Karpas-422 (cell line): Measurements from ENCODE around the gene PALD1. TPM values are rescaled to one million over a fixed set of nuclear protein-coding genes. Genes with fewer than 3 reads are reported as not detected.

Source experiments
- DNase-seq: peaks from one replicate; pipeline ENCODE4 v3.0.0-alpha.2; 2015
- H2AFZ ChIP-seq: fragments of 200-600 bp; sonication (generic); 2 replicates; pipeline ENCODE4 v1.6.1; 2014; ENCODE audit warnings: antibody characterized with exemption, low read length, mixed read lengths
- H3K27ac ChIP-seq: fragments of 200-600 bp; sonication (generic); 2 replicates; pipeline ENCODE4 v1.5.1; 2014; ENCODE audit warnings: mild to moderate bottlenecking, low read length, moderate library complexity
- H3K27me3 ChIP-seq: fragments of 200-600 bp; sonication (generic); 2 replicates; pipeline ENCODE4 v1.6.1; 2014; ENCODE audit warnings: low read length, mixed read lengths
- H3K36me3 ChIP-seq: fragments of 200-600 bp; sonication (generic); 2 replicates; pipeline ENCODE4 v1.6.1; 2014; ENCODE audit warnings: low read length, mixed read lengths; ENCODE audit not compliant: insufficient read depth
- H3K4me1 ChIP-seq: fragments of 200-600 bp; sonication (generic); 2 replicates; pipeline ENCODE4 v1.6.1; 2014; ENCODE audit warnings: mild to moderate bottlenecking, low read length, mixed read lengths
- H3K4me2 ChIP-seq: fragments of 200-600 bp; sonication (generic); 2 replicates; pipeline ENCODE4 v1.6.1; 2014; ENCODE audit warnings: low read length, low read depth, mild to moderate bottlenecking; ENCODE audit not compliant: poor library complexity, severe bottlenecking
- H3K4me3 ChIP-seq: fragments of 200-600 bp; sonication (generic); 2 replicates; pipeline ENCODE4 v1.5.1; 2014; ENCODE audit warnings: mild to moderate bottlenecking, antibody characterized with exemption, low read length, mixed read lengths
- H3K79me2 ChIP-seq: fragments of 200-600 bp; sonication (generic); 2 replicates; pipeline ENCODE4 v1.6.1; 2014; ENCODE audit warnings: mild to moderate bottlenecking, low read length, mixed read lengths
- H3K9ac ChIP-seq: fragments of 200-600 bp; sonication (generic); 2 replicates; pipeline ENCODE4 v1.6.0; 2014; ENCODE audit warnings: low read length
- H3K9me2 ChIP-seq: fragments of 200-600 bp; sonication (generic), shearing (Covaris generic); replicated peaks from 2 replicates; pipeline ENCODE4 v1.6.0; 2014; ENCODE audit warnings: mild to moderate bottlenecking, low read length, moderate library complexity; ENCODE audit not compliant: insufficient read depth
- H3K9me3 ChIP-seq: fragments of 300-700, 200-600 bp; sonication (generic); 2 replicates; pipeline ENCODE4 v1.6.1; 2014; ENCODE audit warnings: low read length, mixed read lengths
- H4K20me1 ChIP-seq: fragments of 200-600 bp; sonication (generic); 2 replicates; pipeline ENCODE4 v1.6.1; 2014; ENCODE audit warnings: mild to moderate bottlenecking, antibody characterized with exemption, low read length, low read depth; ENCODE audit not compliant: insufficient read depth
- total RNA-seq: library from RNA; depleted of rRNA; stranded (reverse); fragments of >200 nt; shearing (Covaris generic); gene quantifications from 2 replicates; pipeline ENCODE4 v1.2.3, GENCODE V29; 2014; ENCODE audit warnings: low replicate concordance

PALD1 gene
- total RNA-seq, 1 experiment from 2014 or later, result 54.7 TPM

GRCh38 chr10:70568781-70569495, 90.4 kb downstream of the PALD1 start:
- Histone ChIP-seq H3K79me2 (no peaks in the 10 kb centered on the region), H3K27ac (no peak overlapping the region), H3K9ac (no peak overlapping the region), H3K9me3 (no peaks in the 10 kb centered on the region), H3K27me3 (no peaks in the 10 kb centered on the region), H3K4me2 (no peak overlapping the region), H3K4me3 (no peak overlapping the region), H4K20me1 (peaks cover 15% of the 10 kb centered on the region; the same call in 1 of the 2 replicates), H2AFZ (no peak overlapping the region), H3K9me2 (no peaks in the 10 kb centered on the region), H3K36me3 (peaks cover 8% of the 10 kb centered on the region; the same call in 1 of the 2 replicates), H3K4me1 (no peaks in the 10 kb centered on the region)
- no peak for DNase-seq

GRCh38 chr10:70571236-70571635, 92.7 kb downstream of the PALD1 start:
- Histone ChIP-seq H3K79me2 (no peaks in the 10 kb centered on the region), H3K4me1 (peaks cover 9% of the 10 kb centered on the region), H4K20me1 (peaks cover 15% of the 10 kb centered on the region; the same call in 1 of the 2 replicates), H2AFZ (no peak overlapping the region), H3K4me2 (no peak overlapping the region), H3K36me3 (peaks cover 8% of the 10 kb centered on the region; the same call in 1 of the 2 replicates), H3K9me2 (no peaks in the 10 kb centered on the region), H3K27me3 (no peaks in the 10 kb centered on the region), H3K9me3 (no peaks in the 10 kb centered on the region), H3K4me3 (no peak overlapping the region), H3K27ac (no peak overlapping the region), H3K9ac (no peak overlapping the region)
- no peak for DNase-seq

GRCh38 chr10:70571636-70572439, 93.3 kb downstream of the PALD1 start:
- Histone ChIP-seq H3K27me3 (no peaks in the 10 kb centered on the region), H3K9me2 (no peaks in the 10 kb centered on the region), H4K20me1 (peaks cover 15% of the 10 kb centered on the region; the same call in 1 of the 2 replicates), H3K4me3 (no peak overlapping the region), H3K9ac (no peak overlapping the region), H3K36me3 (peaks cover 8% of the 10 kb centered on the region; the same call in 1 of the 2 replicates), H3K79me2 (no peaks in the 10 kb centered on the region), H3K4me1 (peaks cover 9% of the 10 kb centered on the region), H3K27ac (no peak overlapping the region), H3K4me2 (no peak overlapping the region), H3K9me3 (no peaks in the 10 kb centered on the region), H2AFZ (no peak overlapping the region)
- DNase-seq, result no peak

- no peak overlapping the region for H3K9ac ChIP-seq
- H3K4me2 ChIP-seq, result no peak overlapping the region
- H3K27me3 ChIP-seq, result no peaks in the 10 kb centered on the region
- H3K9me3 ChIP-seq, result no peaks in the 10 kb centered on the region
- H4K20me1 ChIP-seq, result 0 out of 2 replicates have a peak, but pooled peaks cover 4% of the 10 kb centered on the region
- no peak overlapping the region for H2AFZ ChIP-seq
- no peak overlapping the region for H3K4me3 ChIP-seq
- H3K4me1 ChIP-seq, result peaks cover 9% of the 10 kb centered on the region
- H3K79me2 ChIP-seq, result no peaks in the 10 kb centered on the region
- no peak for DNase-seq
- peaks cover 7% of the 10 kb centered on the region; the same call in 1 of the 2 replicates for H3K36me3 ChIP-seq
- no peak overlapping the region for H3K27ac ChIP-seq
- no peaks in the 10 kb centered on the region for H3K9me2 ChIP-seq
Observed at GRCh38 chr10:70573599-70574506, 95.3 kb downstream of the PALD1 start.

GRCh38 chr10:70575486-70575873, 96.9 kb downstream of the PALD1 start:
- Histone ChIP-seq H3K4me2 (no peak overlapping the region), H3K4me3 (no peak overlapping the region), H4K20me1 (no peaks in the 10 kb centered on the region), H3K9me3 (no peaks in the 10 kb centered on the region), H3K27me3 (no peaks in the 10 kb centered on the region), H3K27ac (no peak overlapping the region), H3K9ac (no peak overlapping the region), H3K79me2 (no peaks in the 10 kb centered on the region), H2AFZ (no peak overlapping the region), H3K9me2 (no peaks in the 10 kb centered on the region), H3K36me3 (peaks cover 6% of the 10 kb centered on the region; the same call in 1 of the 2 replicates), H3K4me1 (peaks cover 9% of the 10 kb centered on the region)
- DNase-seq, result no peak

- peak; percentile 54 for DNase-seq
- Histone ChIP-seq H4K20me1 (no peaks in the 10 kb centered on the region), H2AFZ (no peak overlapping the region), H3K9me2 (no peaks in the 10 kb centered on the region), H3K36me3 (peaks cover 6% of the 10 kb centered on the region; the same call in 1 of the 2 replicates), H3K9ac (no peak overlapping the region), H3K9me3 (no peaks in the 10 kb centered on the region), H3K27me3 (no peaks in the 10 kb centered on the region), H3K4me1 (peaks cover 9% of the 10 kb centered on the region), H3K4me3 (no peak overlapping the region), H3K27ac (no peak overlapping the region), H3K4me2 (no peak overlapping the region), H3K79me2 (no peaks in the 10 kb centered on the region)
Observed at GRCh38 chr10:70575874-70576802, 97.6 kb downstream of the PALD1 start.

- no peaks in the 10 kb centered on the region for H3K9me3 ChIP-seq
- H4K20me1 ChIP-seq, result no peaks in the 10 kb centered on the region
- no peaks in the 10 kb centered on the region for H3K27me3 ChIP-seq
- DNase-seq, result no peak
- H3K4me2 ChIP-seq, result no peak overlapping the region
- peaks cover 9% of the 10 kb centered on the region for H3K4me1 ChIP-seq
- no peak overlapping the region for H3K27ac ChIP-seq
- H3K9ac ChIP-seq, result no peak overlapping the region
- no peaks in the 10 kb centered on the region for H3K79me2 ChIP-seq
- H2AFZ ChIP-seq, result no peak overlapping the region
- H3K36me3 ChIP-seq, result peaks cover 6% of the 10 kb centered on the region; the same call in 1 of the 2 replicates
- no peaks in the 10 kb centered on the region for H3K9me2 ChIP-seq
- H3K4me3 ChIP-seq, result no peak overlapping the region
Observed at GRCh38 chr10:70576803-70577517, 98.4 kb downstream of the PALD1 start.
